ENCODE results near the gene DISC1. TPM values are rescaled to one million over a fixed set of nuclear protein-coding genes. Genes with fewer than 3 reads are reported as not detected.

Gene DISC1
- total and polyA plus RNA-seq, 2 donors (not counting 3 experiments of a cell fraction or from before 2014, with no cell fraction given) = 3.3 to 14.7 TPM

- no peaks in the 10 kb centered on the region for H3K9me1 ChIP-seq (replicated peaks; ENCODE audit: control insufficient read depth, extremely low read depth, insufficient read depth, low read length)
- no peak for TF ChIP-seq MYC (IDR thresholded peaks at IDR 0.05; ENCODE audit: low read depth, low read length)
- TF ChIP-seq GATA2 (IDR thresholded peaks at IDR 0.05; ENCODE audit: insufficient read depth, insufficient read length, low read depth, low read length) = no peak
- no peak for TF ChIP-seq JUN (IDR thresholded peaks at IDR 0.05; ENCODE audit: borderline replicate concordance, insufficient read depth, insufficient read length, low read depth)
- TF ChIP-seq POLR2A (IDR thresholded peaks at IDR 0.05; ENCODE audit: low read depth, low read length) = no peak
- TF ChIP-seq EZH2 (IDR thresholded peaks at IDR 0.05; ENCODE audit: borderline replicate concordance, low read depth, low read length, severe bottlenecking) = no peak
- TF ChIP-seq MAX (IDR thresholded peaks at IDR 0.05; ENCODE audit: insufficient read depth, insufficient read length) = no peak
- TF ChIP-seq CTCF (IDR thresholded peaks at IDR 0.05; ENCODE audit: extremely low read depth in 1 of 2, insufficient read depth in 1 of 2, low read depth in 1 of 2, low read length in 2 of 2) = no peak
- TF ChIP-seq FOS (IDR thresholded peaks at IDR 0.05; ENCODE audit: borderline replicate concordance, insufficient read depth, low read length) = no peak
- TF ChIP-seq POLR2AphosphoS5 (IDR thresholded peaks at IDR 0.05; ENCODE audit: insufficient read depth, low read depth, low read length) = no peak
- H2AFZ ChIP-seq (ENCODE audit: low read depth, low read length) = peak overlapping the region; percentile 52
- no peak overlapping the region for H3K9ac ChIP-seq (replicated peaks; ENCODE audit: extremely low read depth, insufficient read depth, low read length)
- peak overlapping the region; percentile 66 for H3K4me2 ChIP-seq (ENCODE audit: insufficient read depth, low read length)
- no peaks in the 10 kb centered on the region for H3K27me3 ChIP-seq (ENCODE audit: control insufficient read depth in 2 of 2, insufficient read depth in 2 of 2, low read length in 2 of 2)
- peaks cover 17% of the 10 kb centered on the region for H3K4me1 ChIP-seq (ENCODE audit: control insufficient read depth, extremely low read depth, insufficient read depth, low read length)
- no peaks in the 10 kb centered on the region for H4K20me1 ChIP-seq (replicated peaks; ENCODE audit: control insufficient read depth, extremely low read depth, insufficient read depth, low read length)
- DNase-seq (ENCODE audit: low read depth, low spot score) (peak; percentile 23), FAIRE-seq (peak; percentile 67)
- no peak overlapping the region for H3K27ac ChIP-seq (ENCODE audit: insufficient read depth, low read depth, low read length)
- H3K4me3 ChIP-seq (replicated peaks in 1 of 3; ENCODE audit: insufficient read depth in 1 of 3, low read depth in 1 of 3, low read length in 3 of 3) = no peak overlapping the region
- dilution Hi-C loops (cut with MboI; ENCODE audit: extremely low pct_ligation_motif_present, low sequenced_read_pairs) = no loop called here
- H3K36me3 ChIP-seq (ENCODE audit: control insufficient read depth in 2 of 2, extremely low read depth in 1 of 2, insufficient read depth in 2 of 2, low read length in 2 of 2) = peaks cover 0 to 4% of the 10 kb centered on the region in 2 experiments
- H3K79me2 ChIP-seq (ENCODE audit: control insufficient read depth, insufficient read depth, low read length) = no peaks in the 10 kb centered on the region
- no TSS peak for BruUV-seq (replicated peaks)
- no peaks in the 10 kb centered on the region for H3K9me3 ChIP-seq (replicated peaks; ENCODE audit: control insufficient read depth, insufficient read depth, low read length)
- ChIA-PET CTCF (interaction anchor here (0.9 to 1.8 kb wide), 4 partner anchors 14 to 92 kb away, joined by 3 to 6 read pairs (median 4); no protein-coding TSS in a partner anchor), POLR2A (no interaction called here)
- intact Hi-C loops (cut with micrococcal nuclease) = no loop called here
Measured at GRCh38 chr1:231690059-231690458, 63.5 kb downstream of the DISC1 start.
